Neural cell (in vitro differentiated cells): ENCODE measurements around the gene TICRR. TPM values are rescaled to one million over a fixed set of nuclear protein-coding genes. Genes with fewer than 3 reads are reported as not detected.

Experiments used
- H2AFZ ChIP-seq: fragments of 200-600, 300-800 bp; sonication (generic), shearing (Covaris generic); 2 replicates; pipeline ENCODE4 v1.6.0; 2014; ENCODE audit warnings: low read depth, mild to moderate bottlenecking, antibody characterized with exemption, low read length, moderate library complexity
- H3F3A ChIP-seq: fragments of 200-600 bp; shearing (Covaris generic); 2 replicates; pipeline ENCODE4 v1.6.1; 2016; ENCODE audit warnings: mild to moderate bottlenecking, moderate library complexity, mixed read lengths, antibody characterized with exemption, low read length; ENCODE audit not compliant: insufficient read depth, poor library complexity, severe bottlenecking
- H3K27ac ChIP-seq: fragments of 200-600, 300-800 bp; sonication (generic), shearing (Covaris generic); 2 replicates; pipeline ENCODE4 v1.5.1; 2014; ENCODE audit warnings: mild to moderate bottlenecking, low read length, moderate library complexity
- H3K27me3 ChIP-seq: fragments of 300-800, 200-600 bp; sonication (generic), shearing (Covaris generic); 2 replicates; pipeline ENCODE4 v1.6.0; 2014; ENCODE audit warnings: mild to moderate bottlenecking, low read depth, low read length, moderate library complexity; ENCODE audit not compliant: insufficient read depth
- H3K36me3 ChIP-seq: fragments of 300-800, 200-600 bp; sonication (generic), shearing (Covaris generic); 2 replicates; pipeline ENCODE4 v1.5.1; 2014; ENCODE audit warnings: mild to moderate bottlenecking, antibody characterized with exemption, low read length, moderate library complexity; ENCODE audit not compliant: insufficient read depth
- H3K4me2 ChIP-seq: fragments of 300-800, 200-600 bp; sonication (generic), shearing (Covaris generic); 2 replicates; pipeline ENCODE4 v1.6.0; 2014; ENCODE audit warnings: mild to moderate bottlenecking, low read length
- H3K4me3 ChIP-seq: fragments of 300-800, 200-600 bp; sonication (generic), shearing (Covaris generic); 2 replicates; pipeline ENCODE4 v1.5.1; 2014; ENCODE audit warnings: mild to moderate bottlenecking, low read length, moderate library complexity
- H3K79me2 ChIP-seq: fragments of 200-600 bp; shearing (Covaris generic); replicated peaks from 2 replicates; pipeline ENCODE4 v1.6.0; 2014; ENCODE audit warnings: mild to moderate bottlenecking, low read length, moderate library complexity; ENCODE audit not compliant: insufficient read depth
- H3K9ac ChIP-seq: fragments of 300-800, 200-600 bp; sonication (generic), shearing (Covaris generic); 2 replicates; pipeline ENCODE4 v1.6.1; 2016; ENCODE audit warnings: mild to moderate bottlenecking, low read length, mixed read lengths
- H3K9me2 ChIP-seq: fragments of 200-600 bp; shearing (Covaris generic); 2 replicates; pipeline ENCODE4 v1.6.1; 2016; ENCODE audit warnings: mild to moderate bottlenecking, low read length, mixed read lengths; ENCODE audit not compliant: insufficient read depth
- H3K9me3 ChIP-seq: fragments of 200-600, 300-800 bp; sonication (generic), shearing (Covaris generic); 2 replicates; pipeline ENCODE4 v1.6.1; 2016; ENCODE audit warnings: mild to moderate bottlenecking, mixed run types, low read length, moderate library complexity, mixed read lengths
- H4K20me1 ChIP-seq: fragments of 200-600 bp; shearing (Covaris generic); 2 replicates; pipeline ENCODE4 v1.6.1; 2016; ENCODE audit warnings: mild to moderate bottlenecking, mixed run types; ENCODE audit not compliant: insufficient read depth
- CTCF ChIP-seq: fragments of 450-650 bp; IDR thresholded peaks from 2 replicates; pipeline ENCODE4 v1.5.1; 2014; ENCODE audit warnings: antibody characterized with exemption, mild to moderate bottlenecking, moderate library complexity; ENCODE audit not compliant: poor library complexity, severe bottlenecking
- EP300 ChIP-seq: fragments of 450-650 bp; conservative IDR thresholded peaks from 2 replicates; pipeline ENCODE4 v1.6.1; 2014; ENCODE audit warnings: antibody characterized with exemption, mild to moderate bottlenecking, moderate library complexity; ENCODE audit not compliant: poor library complexity, severe bottlenecking
- EZH2 ChIP-seq: fragments of 200-600, 300-800 bp; shearing (Covaris generic), sonication (generic); IDR thresholded peaks from 2 replicates; pipeline ENCODE4 v1.6.1; 2014; ENCODE audit warnings: antibody characterized with exemption, low read length, borderline replicate concordance, mild to moderate bottlenecking; ENCODE audit not compliant: insufficient read depth, poor library complexity, severe bottlenecking
- MXI1 ChIP-seq: fragments of 450-650 bp; conservative IDR thresholded peaks from 2 replicates; pipeline ENCODE4 v1.6.1; 2014; ENCODE audit warnings: antibody characterized with exemption, mild to moderate bottlenecking; ENCODE audit not compliant: poor library complexity, severe bottlenecking
- POLR2AphosphoS5 ChIP-seq: IDR thresholded peaks from 2 replicates; pipeline ENCODE4 v1.6.1; 2012
- RAD21 ChIP-seq: fragments of 450-650 bp; conservative IDR thresholded peaks from 2 replicates; pipeline ENCODE4 v1.6.1; 2014; ENCODE audit warnings: antibody characterized with exemption, mild to moderate bottlenecking, moderate library complexity
- REST ChIP-seq: IDR thresholded peaks from 2 replicates; pipeline ENCODE4 v1.6.1; 2012; ENCODE audit warnings: borderline replicate concordance
- SMC3 ChIP-seq: fragments of 450-650 bp; conservative IDR thresholded peaks from 2 replicates; pipeline ENCODE4 v1.6.1; 2014; ENCODE audit warnings: antibody characterized with exemption, mild to moderate bottlenecking, moderate library complexity; ENCODE audit not compliant: poor library complexity
- TAF1 ChIP-seq: IDR thresholded peaks from 2 replicates; pipeline ENCODE4 v1.6.1; 2012; ENCODE audit warnings: low read depth
- polyA plus RNA-seq: library from polyadenylated mRNA; depleted of rRNA; stranded (reverse); fragments of >200 nt; gene quantifications from 2 replicates; pipeline ENCODE4 v1.2.3, GENCODE V29; 2014

Gene TICRR
- polyA plus RNA-seq, 1 donor from 2014 or later = 0.36 TPM

- Histone ChIP-seq H2AFZ (no peak overlapping the region), H3K4me3 (no peak overlapping the region), H3K9me3 (no peaks in the 10 kb centered on the region), H3K4me2 (no peak overlapping the region), H3K27me3 (no peaks in the 10 kb centered on the region), H3K9ac (no peak overlapping the region), H3K27ac (no peak overlapping the region), H4K20me1 (no peaks in the 10 kb centered on the region), H3F3A (no peaks in the 10 kb centered on the region), H3K36me3 (no peaks in the 10 kb centered on the region), H3K79me2 (no peaks in the 10 kb centered on the region), H3K9me2 (no peaks in the 10 kb centered on the region)
- TF ChIP-seq POLR2AphosphoS5 = no peak
- no peak for TF ChIP-seq TAF1
- TF ChIP-seq RAD21 = no peak
- no peak for TF ChIP-seq MXI1
- no peak for TF ChIP-seq CTCF
- no peak for TF ChIP-seq EP300
- TF ChIP-seq REST = no peak
- TF ChIP-seq SMC3 = no peak
- TF ChIP-seq EZH2 = no peak
Measured at GRCh38 chr15:89659295-89659694, 84.0 kb downstream of the TICRR start.

DNA sequence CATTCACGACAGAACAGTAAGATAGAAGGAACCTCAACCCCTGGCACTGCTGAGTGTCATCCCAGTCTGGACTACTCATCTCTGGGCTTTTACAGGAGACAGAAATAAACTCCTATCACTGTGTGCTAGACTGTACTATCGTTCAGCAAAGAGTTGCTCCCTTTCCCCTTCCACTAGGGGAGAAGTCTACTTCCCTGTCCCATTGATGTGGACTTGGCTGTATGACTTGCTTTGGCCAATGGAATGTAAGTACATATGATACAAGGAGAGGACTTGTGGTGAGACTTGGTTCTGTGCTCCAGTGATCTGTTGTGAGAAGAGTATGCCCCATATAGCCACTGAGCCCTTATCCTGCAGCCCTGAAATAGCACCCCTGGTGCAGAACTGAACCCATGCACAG, 85.3 kb downstream of the TICRR start:
- Histone ChIP-seq H3K9me3 (no peaks in the 10 kb centered on the region), H3K9ac (no peak overlapping the region), H3K4me2 (no peak overlapping the region), H3F3A (no peaks in the 10 kb centered on the region), H4K20me1 (no peaks in the 10 kb centered on the region), H3K4me3 (no peak overlapping the region), H3K27me3 (peaks cover 8% of the 10 kb centered on the region), H3K36me3 (no peaks in the 10 kb centered on the region), H3K9me2 (no peaks in the 10 kb centered on the region), H3K79me2 (no peaks in the 10 kb centered on the region), H3K27ac (no peak overlapping the region), H2AFZ (no peak overlapping the region)
- no peak for TF ChIP-seq RAD21
- no peak for TF ChIP-seq MXI1
- TF ChIP-seq TAF1 = no peak
- no peak for TF ChIP-seq SMC3
- TF ChIP-seq EZH2 = no peak
- no peak for TF ChIP-seq CTCF
- TF ChIP-seq REST = no peak
- TF ChIP-seq EP300 = no peak
- TF ChIP-seq POLR2AphosphoS5 = no peak
